ENCODE results near the gene UBAC2.
A peak's percentile ranks its signal among the peaks of the same experiment; 100 is the strongest.

The UBAC2 gene

DNA sequence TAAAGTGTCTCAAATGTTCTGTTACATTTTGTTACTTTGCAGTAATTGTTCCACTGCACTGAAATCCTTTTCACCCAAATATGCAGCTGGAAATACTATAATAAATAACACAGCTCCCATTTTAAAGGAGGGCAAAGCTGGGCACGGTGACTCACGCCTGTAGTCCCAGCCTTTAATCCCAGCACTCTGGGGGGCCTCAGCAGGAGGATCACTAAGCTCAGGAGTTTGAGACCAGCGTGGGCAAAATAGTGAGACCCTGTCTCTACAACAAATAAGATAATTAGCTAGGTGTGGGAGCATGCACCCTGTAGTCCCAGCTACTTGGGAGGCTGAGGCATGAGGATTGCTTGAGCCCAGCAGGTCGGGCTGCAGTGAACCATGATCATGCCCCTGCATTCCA is 7.5 kb upstream of the UBAC2 start:
- TF ChIP-seq, protein P1, sequence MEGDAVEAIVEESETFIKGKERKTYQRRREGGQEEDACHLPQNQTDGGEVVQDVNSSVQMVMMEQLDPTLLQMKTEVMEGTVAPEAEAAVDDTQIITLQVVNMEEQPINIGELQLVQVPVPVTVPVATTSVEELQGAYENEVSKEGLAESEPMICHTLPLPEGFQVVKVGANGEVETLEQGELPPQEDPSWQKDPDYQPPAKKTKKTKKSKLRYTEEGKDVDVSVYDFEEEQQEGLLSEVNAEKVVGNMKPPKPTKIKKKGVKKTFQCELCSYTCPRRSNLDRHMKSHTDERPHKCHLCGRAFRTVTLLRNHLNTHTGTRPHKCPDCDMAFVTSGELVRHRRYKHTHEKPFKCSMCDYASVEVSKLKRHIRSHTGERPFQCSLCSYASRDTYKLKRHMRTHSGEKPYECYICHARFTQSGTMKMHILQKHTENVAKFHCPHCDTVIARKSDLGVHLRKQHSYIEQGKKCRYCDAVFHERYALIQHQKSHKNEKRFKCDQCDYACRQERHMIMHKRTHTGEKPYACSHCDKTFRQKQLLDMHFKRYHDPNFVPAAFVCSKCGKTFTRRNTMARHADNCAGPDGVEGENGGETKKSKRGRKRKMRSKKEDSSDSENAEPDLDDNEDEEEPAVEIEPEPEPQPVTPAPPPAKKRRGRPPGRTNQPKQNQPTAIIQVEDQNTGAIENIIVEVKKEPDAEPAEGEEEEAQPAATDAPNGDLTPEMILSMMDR (IDR thresholded peaks at IDR 0.05; ENCODE audit: low read length): no peak
- no peak for TF ChIP-seq EZH2 (IDR thresholded peaks at IDR 0.05; ENCODE audit: borderline replicate concordance, low read length)
- H3K4me3 ChIP-seq (ENCODE audit: low read depth, low read length, poor library complexity, severe bottlenecking): no peak overlapping the region
- no peaks in the 10 kb centered on the region for H3F3A ChIP-seq (ENCODE audit: insufficient read depth, low read length)
- H3K4me2 ChIP-seq (ENCODE audit: low read length): no peak overlapping the region
- H3K9me3 ChIP-seq (ENCODE audit: low read length): no peaks in the 10 kb centered on the region
- H4K20me1 ChIP-seq (ENCODE audit: insufficient read depth, low read length): no peaks in the 10 kb centered on the region
- peaks cover 8% of the 10 kb centered on the region for H3K4me1 ChIP-seq (ENCODE audit: insufficient read depth, low read length, severe bottlenecking)
- H2AFZ ChIP-seq (ENCODE audit: low read length): no peak overlapping the region
- no peak overlapping the region for H3K9ac ChIP-seq (ENCODE audit: low read length)
- no peaks in the 10 kb centered on the region for H3K79me2 ChIP-seq (ENCODE audit: insufficient read depth, low read length)
- H3K27ac ChIP-seq (ENCODE audit: low read depth, low read length, poor library complexity, severe bottlenecking): no peak overlapping the region
- H3K27me3 ChIP-seq (ENCODE audit: insufficient read depth, low read length): no peaks in the 10 kb centered on the region
- H3K36me3 ChIP-seq (ENCODE audit: insufficient read depth, low read length): no peaks in the 10 kb centered on the region
- H3K9me2 ChIP-seq (ENCODE audit: low read depth, low read length): no peaks in the 10 kb centered on the region

GRCh38 chr13:99196466-99197116 is 4.1 kb upstream of the UBAC2 start:
- Histone ChIP-seq H3K27ac (ENCODE audit: low read depth, low read length, poor library complexity, severe bottlenecking) (no peak overlapping the region), H3K4me1 (ENCODE audit: insufficient read depth, low read length, severe bottlenecking) (peaks cover 21% of the 10 kb centered on the region), H3K9ac (ENCODE audit: low read length) (no peak overlapping the region), H2AFZ (ENCODE audit: low read length) (no peak overlapping the region), H3K27me3 (ENCODE audit: insufficient read depth, low read length) (no peaks in the 10 kb centered on the region), H3K4me3 (ENCODE audit: low read depth, low read length, poor library complexity, severe bottlenecking) (no peak overlapping the region), H3K36me3 (ENCODE audit: insufficient read depth, low read length) (no peaks in the 10 kb centered on the region), H3K9me3 (ENCODE audit: low read length) (no peaks in the 10 kb centered on the region), H3K79me2 (ENCODE audit: insufficient read depth, low read length) (no peaks in the 10 kb centered on the region), H3K9me2 (ENCODE audit: low read depth, low read length) (no peaks in the 10 kb centered on the region), H4K20me1 (ENCODE audit: insufficient read depth, low read length) (no peaks in the 10 kb centered on the region), H3K4me2 (ENCODE audit: low read length) (no peak overlapping the region), H3F3A (ENCODE audit: insufficient read depth, low read length) (no peaks in the 10 kb centered on the region)
- TF ChIP-seq EZH2 (IDR thresholded peaks at IDR 0.05; ENCODE audit: borderline replicate concordance, low read length): no peak
- TF ChIP-seq, protein P1 (IDR thresholded peaks at IDR 0.05; ENCODE audit: low read length): peak; percentile 57

GRCh38 chr13:99197117-99197651 is 3.5 kb upstream of the UBAC2 start:
- H3K27me3 ChIP-seq (ENCODE audit: insufficient read depth, low read length): no peaks in the 10 kb centered on the region
- H3K4me3 ChIP-seq (ENCODE audit: low read depth, low read length, poor library complexity, severe bottlenecking): no peak overlapping the region
- no peaks in the 10 kb centered on the region for H3K79me2 ChIP-seq (ENCODE audit: insufficient read depth, low read length)
- H3K9me2 ChIP-seq (ENCODE audit: low read depth, low read length): no peaks in the 10 kb centered on the region
- H4K20me1 ChIP-seq (ENCODE audit: insufficient read depth, low read length): no peaks in the 10 kb centered on the region
- TF ChIP-seq, protein P1 (IDR thresholded peaks at IDR 0.05; ENCODE audit: low read length): no peak
- TF ChIP-seq EZH2 (IDR thresholded peaks at IDR 0.05; ENCODE audit: borderline replicate concordance, low read length): no peak
- H3K4me2 ChIP-seq (ENCODE audit: low read length): no peak overlapping the region
- no peaks in the 10 kb centered on the region for H3F3A ChIP-seq (ENCODE audit: insufficient read depth, low read length)
- H2AFZ ChIP-seq (ENCODE audit: low read length): no peak overlapping the region
- H3K4me1 ChIP-seq (ENCODE audit: insufficient read depth, low read length, severe bottlenecking): peaks cover 21% of the 10 kb centered on the region
- no peak overlapping the region for H3K9ac ChIP-seq (ENCODE audit: low read length)
- H3K36me3 ChIP-seq (ENCODE audit: insufficient read depth, low read length): no peaks in the 10 kb centered on the region
- H3K27ac ChIP-seq (ENCODE audit: low read depth, low read length, poor library complexity, severe bottlenecking): no peak overlapping the region
- no peaks in the 10 kb centered on the region for H3K9me3 ChIP-seq (ENCODE audit: low read length)

Measured in OCI-LY1 (cell line).